ENCODE results near the gene MYOF. TPM values are rescaled to one million over a fixed set of nuclear protein-coding genes. Genes with fewer than 3 reads are reported as not detected.

The MYOF gene
- total and polyA plus RNA-seq, 10 of the 15 experiments (the other 5 are each of a cell fraction or from before 2014, with no cell fraction given) = 0.02 to 0.59 (median 0.17) TPM

- ChIA-PET CTCF (interaction anchor here (0.8 to 1.0 kb wide), 3 partner anchors 12 to 123 kb away, joined by 3 to 5 read pairs (median 3); partner anchors contain the start of gene MYOF), SMC1A (ENCODE audit: uncharacterized antibody, unreplicated experiment) (interaction anchor here (0.8 kb wide), 1 partner anchor 25 kb away, joined by 3 read pairs; no protein-coding TSS in a partner anchor), RAD21 (ENCODE audit: unreplicated experiment) (interaction anchor here (0.8 kb wide), 1 partner anchor 19 kb away, joined by 3 read pairs; no protein-coding TSS in a partner anchor), POLR2A (interaction anchor here (0.6 kb wide), 1 partner anchor 891 kb away, joined by 5 read pairs; no protein-coding TSS in a partner anchor)
- no peak overlapping the region for H3K4me3 ChIP-seq
- no peaks in the 10 kb centered on the region for H3K36me3 ChIP-seq (ENCODE audit: control insufficient read depth in 2 of 2, insufficient read depth in 2 of 2, low read length in 1 of 2)
- TF ChIP-seq ZNF274 (IDR thresholded peaks at IDR 0.05; ENCODE audit: insufficient read depth, insufficient read length) (no peak), ZBTB4 (CRISPR knock-in tag; IDR thresholded peaks at IDR 0.05) (no peak), E2F4 (IDR thresholded peaks at IDR 0.05; ENCODE audit: low read depth, low read length) (no peak), ETV6 (conservative IDR thresholded peaks at IDR 0.05 in 1 of 2, IDR thresholded peaks at IDR 0.05 in 1 of 2; ENCODE audit: borderline replicate concordance in 1 of 2, low read depth in 1 of 2) (no peak), RELB (IDR thresholded peaks at IDR 0.05; ENCODE audit: low read depth) (no peak), CEBPB (IDR thresholded peaks at IDR 0.05; ENCODE audit: borderline replicate concordance in 1 of 2, low read depth in 2 of 2, low read length in 2 of 2) (no peak), PAX5 (IDR thresholded peaks at IDR 0.05; ENCODE audit: borderline replicate concordance, low read depth, low read length) (no peak)
- H3K79me2 ChIP-seq (ENCODE audit: control insufficient read depth, insufficient read depth, low read length) = peaks cover 25% of the 10 kb centered on the region
- H4K20me1 ChIP-seq (ENCODE audit: control insufficient read depth, insufficient read depth) = no peaks in the 10 kb centered on the region
- intact Hi-C loops (cut with micrococcal nuclease; ENCODE audit: unreplicated experiment) = no loop called here
- H3K27me3 ChIP-seq (replicated peaks in 1 of 2; ENCODE audit: control insufficient read depth in 2 of 2, insufficient read depth in 2 of 2, low read length in 1 of 2) = 0 out of 4 replicates have a peak, but pooled peaks cover 0 to 3% of the 10 kb centered on the region in 2 experiments
- 60% methylated on average over 2 of the region's 2 CpGs for WGBS (ENCODE audit: insufficient coverage, insufficient replicate concordance, low lambda C conversion rate, missing lambda C conversion rate)
- no peak overlapping the region for H2AFZ ChIP-seq (ENCODE audit: control insufficient read depth, low read depth, low read length)
- no TSS peak for BruUV-seq (replicated peaks)
- no peak overlapping the region for H3K4me2 ChIP-seq (ENCODE audit: control insufficient read depth, insufficient read depth)
- no peak overlapping the region for H3K27ac ChIP-seq (ENCODE audit: control insufficient read depth, insufficient read depth)
- no peak for ATAC-seq
- no peaks in the 10 kb centered on the region for H3K9me3 ChIP-seq (replicated peaks; ENCODE audit: control insufficient read depth, insufficient read depth, low read length)
- no peak for FAIRE-seq
- in situ Hi-C loops (cut with MboI) = no loop called here
- H3K9ac ChIP-seq (ENCODE audit: control insufficient read depth, insufficient read depth, low read length) = no peak overlapping the region
- DNase-seq (ENCODE audit: low read depth, low spot score) = no peak
- peaks cover 4% of the 10 kb centered on the region for H3K4me1 ChIP-seq (ENCODE audit: control insufficient read depth, insufficient read depth, low read length)
These were observed 12.4 kb upstream of the MYOF start for GRCh38 chr10:93494494-93494893.

All from GM12878 (cell line).